ENCODE measurements around the gene GNA14.
"Not testable (repeated sequence)": the region's sequence is repeated elsewhere in the genome, so short reads cannot be mapped to it uniquely, and the experiment has no call there.

GNA14 gene

GRCh38 chr9:77486463-77486862 is 161.7 kb downstream of the GNA14 start:
- DNase-seq, result no peak

- DNase-seq, result no peak
Measured at GRCh38 chr9:77475641-77476473, 172.3 kb downstream of the GNA14 start.

DNA sequence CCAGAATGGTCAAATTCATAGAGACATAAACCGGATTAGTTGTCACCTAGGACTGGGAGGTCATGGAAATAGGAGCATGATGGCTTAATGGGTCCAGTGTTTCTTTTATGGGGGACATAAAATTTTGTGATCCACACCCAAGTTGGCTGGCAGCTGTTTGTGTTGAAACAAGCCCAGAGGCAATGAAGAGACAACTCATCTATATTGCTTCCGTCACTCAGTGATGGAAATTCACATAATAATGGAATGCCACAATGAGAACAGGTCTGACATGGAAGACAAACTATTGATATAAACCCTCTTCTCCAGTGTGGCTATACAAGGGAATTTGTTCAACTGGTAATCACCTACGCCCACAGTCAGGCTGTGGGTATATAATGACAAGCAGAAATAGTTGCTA is 173.2 kb downstream of the GNA14 start:
- DNase-seq, result no peak

DNA sequence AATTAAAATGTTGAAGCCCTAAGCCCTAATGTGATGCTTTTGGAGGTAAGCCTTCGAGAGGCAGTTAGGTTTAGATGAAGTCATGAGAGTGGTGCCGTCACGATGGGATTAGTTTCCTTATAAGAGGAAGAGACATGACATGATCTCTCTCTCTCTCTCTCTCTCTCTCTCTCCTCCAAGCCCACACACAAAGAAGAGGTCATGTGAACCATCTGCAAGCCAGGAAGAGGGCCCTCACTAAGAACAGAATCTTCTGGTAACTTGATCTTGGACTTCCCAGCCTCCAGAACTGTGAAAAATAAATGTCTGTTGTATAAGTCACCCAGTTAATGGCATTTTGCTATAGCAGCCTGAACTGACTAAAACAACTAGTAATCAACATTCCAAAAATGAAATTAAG is 175.5 kb downstream of the GNA14 start:
- DNase-seq, result no peak

GRCh38 chr9:77471572-77471971 is 176.6 kb downstream of the GNA14 start:
- DNase-seq, result no peak

DNA sequence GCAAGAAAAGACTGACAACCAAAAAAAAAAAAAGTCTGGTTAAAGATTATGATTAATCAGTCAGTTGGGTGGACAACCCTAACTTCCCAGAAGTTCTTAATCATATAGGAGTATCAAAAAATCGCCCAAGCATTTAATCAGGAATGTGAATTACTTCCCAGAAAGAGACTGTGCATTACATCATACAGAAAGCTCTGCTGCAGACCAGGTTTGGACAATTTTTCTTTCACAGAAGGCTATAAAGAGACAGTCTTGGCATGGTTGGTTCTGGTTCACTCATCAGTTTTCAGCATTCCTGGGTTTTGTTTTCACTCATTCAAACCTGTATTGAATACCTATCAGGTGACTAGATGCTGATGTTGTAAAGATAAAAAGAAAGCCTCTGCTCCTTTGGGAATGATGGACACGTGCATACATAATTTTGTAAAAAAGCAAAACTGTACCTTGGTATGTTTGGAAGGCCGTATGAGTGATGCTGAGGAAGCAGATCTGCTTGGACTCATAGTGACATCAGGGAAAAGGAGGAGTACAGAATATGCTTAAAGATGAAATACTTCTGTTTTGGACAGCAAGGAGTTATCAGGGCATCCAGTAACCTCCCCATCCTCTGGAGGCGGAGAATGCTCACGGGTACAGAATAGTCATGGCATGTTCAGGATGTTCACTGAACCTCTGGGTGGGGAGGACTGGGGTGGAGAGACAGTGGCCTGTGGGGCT is 178.4 kb downstream of the GNA14 start:
- DNase-seq, result no peak

DNA sequence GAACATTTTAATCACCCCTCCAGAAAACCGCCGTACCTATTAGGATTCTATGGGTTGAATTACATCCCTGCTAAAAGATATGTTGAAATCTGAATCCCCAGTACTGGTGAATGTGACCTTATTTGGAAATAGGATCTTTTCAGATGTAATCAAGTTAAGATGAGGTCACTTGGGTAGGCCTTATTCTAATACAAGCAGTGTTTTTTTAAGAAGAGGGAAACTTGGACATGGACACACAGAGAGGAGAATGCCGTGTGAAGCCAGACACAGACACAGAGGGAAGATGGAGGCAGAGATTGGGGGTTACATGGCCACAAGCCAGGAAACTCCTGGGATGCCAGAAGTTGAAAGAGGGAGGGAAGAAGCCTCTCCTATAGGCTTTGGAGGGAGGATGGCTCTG is 183.5 kb downstream of the GNA14 start:
- DNase-seq, result no peak

GRCh38 chr9:77463151-77463550 is 185.0 kb downstream of the GNA14 start:
- DNase-seq, result no peak

GRCh38 chr9:77462066-77462465 is 186.1 kb downstream of the GNA14 start:
- DNase-seq, result no peak

- DNase-seq, result no peak
Measured at GRCh38 chr9:77460938-77461337, 187.2 kb downstream of the GNA14 start.

GRCh38 chr9:77457916-77458592 is 190.1 kb downstream of the GNA14 start:
- peak; percentile 91 for DNase-seq

GRCh38 chr9:77456829-77457437 is 191.2 kb downstream of the GNA14 start:
- DNase-seq, result peak; percentile 93

DNA sequence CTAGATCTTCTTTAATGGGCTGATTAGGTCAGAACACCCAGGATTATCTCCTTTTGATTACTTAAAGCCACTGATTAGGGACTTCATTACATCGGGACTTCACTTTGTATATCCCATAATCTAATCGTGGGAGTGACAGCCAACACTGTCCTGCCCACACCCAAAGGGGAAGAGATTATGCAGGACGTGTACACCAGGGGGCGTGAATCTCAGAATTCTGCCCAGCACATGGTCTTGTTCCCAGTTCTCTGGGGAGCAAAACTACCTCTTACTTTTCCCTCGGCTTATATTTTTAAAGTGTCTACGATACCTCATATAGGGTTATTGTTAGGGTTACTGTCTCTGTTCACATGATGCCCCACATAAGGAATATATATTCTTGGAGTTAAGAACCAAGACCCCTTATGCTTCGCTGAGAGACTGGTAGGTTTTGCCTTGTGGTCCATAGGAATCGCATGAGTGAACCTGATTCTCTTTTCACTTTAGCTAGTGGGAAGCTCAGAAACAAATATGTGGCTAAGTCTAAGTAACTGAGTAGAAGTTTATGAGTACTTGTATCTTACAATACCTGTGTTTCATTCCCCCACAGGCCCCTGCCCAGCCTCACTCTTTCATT is 192.7 kb downstream of the GNA14 start:
- peak; percentile 76 for DNase-seq

DNA sequence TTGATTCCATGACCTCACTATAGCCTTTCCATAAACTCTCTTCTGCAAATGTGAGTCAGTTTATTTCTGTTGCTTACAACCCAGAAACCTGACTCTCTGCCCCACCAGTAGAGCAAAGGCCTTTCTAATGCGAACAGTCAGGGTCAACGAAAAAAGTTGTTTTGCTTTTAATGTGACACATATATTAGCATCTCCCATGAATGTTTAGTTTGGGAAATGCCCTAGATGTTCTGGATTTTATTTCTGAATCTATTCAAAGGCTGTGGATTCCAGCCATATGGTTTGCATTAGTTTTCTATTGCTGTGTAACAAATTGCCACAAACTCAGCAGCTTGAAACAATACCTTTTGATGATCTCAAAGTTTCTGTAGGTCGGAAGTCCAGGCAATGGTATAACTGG is 193.5 kb downstream of the GNA14 start:
- no peak for DNase-seq

- DNase-seq, result peak; percentile 78
Measured at GRCh38 chr9:77453825-77454647, 194.1 kb downstream of the GNA14 start.

GRCh38 chr9:77451507-77451906 is 196.6 kb downstream of the GNA14 start:
- DNase-seq, result no peak

GRCh38 chr9:77450085-77450475 is 198.0 kb downstream of the GNA14 start:
- no peak for DNase-seq

DNA sequence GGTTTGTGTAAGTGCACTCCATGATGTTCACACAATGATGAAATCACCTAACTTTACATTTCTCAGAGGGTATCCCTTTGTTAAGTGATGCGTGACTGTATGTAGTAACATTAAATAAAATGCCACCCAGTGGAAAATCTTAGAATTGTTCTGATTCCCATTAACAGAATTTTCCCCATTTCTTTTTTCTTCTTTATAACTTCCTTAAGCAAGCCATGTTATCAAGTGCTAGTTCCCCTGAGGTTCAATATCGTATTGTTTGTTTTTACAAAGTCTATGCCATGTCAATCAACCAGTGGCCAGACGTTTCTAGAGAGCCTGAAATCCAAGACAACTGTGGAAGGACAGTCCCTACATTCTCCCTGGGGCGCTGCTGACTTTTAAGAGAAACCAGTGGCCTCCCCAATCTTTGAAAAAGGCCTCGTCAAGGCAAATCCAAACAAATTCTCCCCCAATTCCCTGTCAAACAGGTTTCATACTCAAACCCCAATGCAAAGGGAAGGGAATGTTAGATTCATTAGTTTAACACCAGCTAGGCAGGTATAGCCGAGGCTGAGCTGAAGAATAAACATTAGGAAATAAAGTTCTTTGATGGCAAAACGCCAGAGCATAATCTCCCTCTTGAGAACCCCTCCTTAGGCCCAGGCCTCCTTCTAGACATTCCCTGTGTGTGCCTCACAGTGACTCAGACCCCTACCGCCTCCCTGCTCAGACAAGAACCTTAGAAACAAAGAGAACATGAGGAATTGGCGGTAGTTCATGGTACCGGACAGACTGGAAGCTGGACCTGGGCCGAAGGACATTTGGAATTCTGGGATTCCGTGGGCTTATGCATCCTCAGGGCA is 198.7 kb downstream of the GNA14 start:
- no peak for DNase-seq

GRCh38 chr9:77447646-77448045 is 200.5 kb downstream of the GNA14 start:
- DNase-seq, result no peak

- no peak for DNase-seq
Measured at GRCh38 chr9:77442436-77442835, 205.7 kb downstream of the GNA14 start.

DNA sequence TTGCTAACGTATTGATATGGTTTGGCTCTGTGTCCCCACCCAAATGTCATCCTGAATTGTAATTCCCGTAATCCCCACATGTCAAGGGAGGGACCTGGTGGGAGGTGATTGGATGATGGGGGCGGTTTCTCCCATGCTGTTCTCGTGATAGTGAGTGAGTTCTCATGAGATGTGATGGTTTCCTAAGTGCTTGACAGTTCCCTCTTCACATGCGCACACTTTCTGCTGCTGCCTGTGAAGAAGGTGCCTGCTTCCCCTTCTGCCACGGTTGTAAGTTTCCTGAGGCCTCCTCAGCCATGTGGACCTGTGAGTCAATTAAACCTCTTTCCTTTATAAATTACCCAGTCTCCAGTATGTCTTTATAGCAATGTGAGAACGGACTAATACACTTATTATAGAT is 207.0 kb downstream of the GNA14 start:
- not testable (repeated sequence) for DNase-seq

Data from hematopoietic multipotent progenitor cell treated with erythropoietin and hydrocortisone succinate and interleukin-3 and kit ligand, for 4 days (in vitro differentiated cells).